ENCODE measurements around the gene MELTF. TPM values are rescaled to one million over a fixed set of nuclear protein-coding genes. Genes with fewer than 3 reads are reported as not detected.

MELTF gene
- total and polyA plus RNA-seq, 9 of the 15 experiments (the other 6 are each of a cell fraction or from before 2014, with no cell fraction given) = 0.35 to 10.5 (median 4.5) TPM

- TF ChIP-seq ETV6 (IDR thresholded peaks at IDR 0.05; ENCODE audit: borderline replicate concordance in 1 of 2, low read depth in 2 of 2, low read length in 1 of 2) (0 out of 4 replicates have a peak, but pooled peaks of 1 of the 2 experiments have one; percentile 51), ETV6 (CRISPR knock-in tag; IDR thresholded peaks at IDR 0.05; ENCODE audit: borderline replicate concordance) (no peak), EGR1 (conservative IDR thresholded peaks at IDR 0.05) (no peak), MAFF (IDR thresholded peaks at IDR 0.05; ENCODE audit: low read length) (no peak), CBX3 (IDR thresholded peaks at IDR 0.05; ENCODE audit: borderline replicate concordance in 1 of 2, low read length in 2 of 2) (peak in 1 of 2 experiments; percentile 84; a peak in 1 of 3 replicates), HEY1 (CRISPR knock-in tag; IDR thresholded peaks at IDR 0.05; ENCODE audit: borderline replicate concordance) (no peak), E2F1 (CRISPR knock-in tag; IDR thresholded peaks at IDR 0.05) (peak; percentile 81), ZBTB17 (CRISPR knock-in tag; IDR thresholded peaks at IDR 0.05) (peak; percentile 70), HOXB6 (CRISPR knock-in tag; IDR thresholded peaks at IDR 0.05; ENCODE audit: borderline replicate concordance) (no peak), SNAPC5 (CRISPR knock-in tag; IDR thresholded peaks at IDR 0.05) (no peak), CHD1 (IDR thresholded peaks at IDR 0.05; ENCODE audit: low read length) (no peak), ZNF511 (CRISPR knock-in tag; IDR thresholded peaks at IDR 0.05) (no peak), BACH1 (tag; IDR thresholded peaks at IDR 0.05) (0 out of 2 replicates have a peak, but pooled peaks have one; percentile 34), ZNF224 (CRISPR knock-in tag; IDR thresholded peaks at IDR 0.05) (no peak), BRD4 (IDR thresholded peaks at IDR 0.05) (no peak), NCOA4 (IDR thresholded peaks at IDR 0.05; ENCODE audit: partially characterized antibody) (no peak), EP300 (IDR thresholded peaks at IDR 0.05; ENCODE audit: low read length) (peak; percentile 87)
- TF ChIP-seq, protein P1, sequence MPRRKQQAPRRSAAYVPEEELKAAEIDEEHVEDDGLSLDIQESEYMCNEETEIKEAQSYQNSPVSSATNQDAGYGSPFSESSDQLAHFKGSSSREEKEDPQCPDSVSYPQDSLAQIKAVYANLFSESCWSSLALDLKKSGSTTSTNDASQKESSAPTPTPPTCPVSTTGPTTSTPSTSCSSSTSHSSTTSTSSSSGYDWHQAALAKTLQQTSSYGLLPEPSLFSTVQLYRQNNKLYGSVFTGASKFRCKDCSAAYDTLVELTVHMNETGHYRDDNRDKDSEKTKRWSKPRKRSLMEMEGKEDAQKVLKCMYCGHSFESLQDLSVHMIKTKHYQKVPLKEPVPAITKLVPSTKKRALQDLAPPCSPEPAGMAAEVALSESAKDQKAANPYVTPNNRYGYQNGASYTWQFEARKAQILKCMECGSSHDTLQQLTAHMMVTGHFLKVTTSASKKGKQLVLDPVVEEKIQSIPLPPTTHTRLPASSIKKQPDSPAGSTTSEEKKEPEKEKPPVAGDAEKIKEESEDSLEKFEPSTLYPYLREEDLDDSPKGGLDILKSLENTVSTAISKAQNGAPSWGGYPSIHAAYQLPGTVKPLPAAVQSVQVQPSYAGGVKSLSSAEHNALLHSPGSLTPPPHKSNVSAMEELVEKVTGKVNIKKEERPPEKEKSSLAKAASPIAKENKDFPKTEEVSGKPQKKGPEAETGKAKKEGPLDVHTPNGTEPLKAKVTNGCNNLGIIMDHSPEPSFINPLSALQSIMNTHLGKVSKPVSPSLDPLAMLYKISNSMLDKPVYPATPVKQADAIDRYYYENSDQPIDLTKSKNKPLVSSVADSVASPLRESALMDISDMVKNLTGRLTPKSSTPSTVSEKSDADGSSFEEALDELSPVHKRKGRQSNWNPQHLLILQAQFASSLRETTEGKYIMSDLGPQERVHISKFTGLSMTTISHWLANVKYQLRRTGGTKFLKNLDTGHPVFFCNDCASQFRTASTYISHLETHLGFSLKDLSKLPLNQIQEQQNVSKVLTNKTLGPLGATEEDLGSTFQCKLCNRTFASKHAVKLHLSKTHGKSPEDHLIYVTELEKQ (CRISPR knock-in tag; IDR thresholded peaks at IDR 0.05) = no peak
- TF ChIP-seq, protein P2, sequence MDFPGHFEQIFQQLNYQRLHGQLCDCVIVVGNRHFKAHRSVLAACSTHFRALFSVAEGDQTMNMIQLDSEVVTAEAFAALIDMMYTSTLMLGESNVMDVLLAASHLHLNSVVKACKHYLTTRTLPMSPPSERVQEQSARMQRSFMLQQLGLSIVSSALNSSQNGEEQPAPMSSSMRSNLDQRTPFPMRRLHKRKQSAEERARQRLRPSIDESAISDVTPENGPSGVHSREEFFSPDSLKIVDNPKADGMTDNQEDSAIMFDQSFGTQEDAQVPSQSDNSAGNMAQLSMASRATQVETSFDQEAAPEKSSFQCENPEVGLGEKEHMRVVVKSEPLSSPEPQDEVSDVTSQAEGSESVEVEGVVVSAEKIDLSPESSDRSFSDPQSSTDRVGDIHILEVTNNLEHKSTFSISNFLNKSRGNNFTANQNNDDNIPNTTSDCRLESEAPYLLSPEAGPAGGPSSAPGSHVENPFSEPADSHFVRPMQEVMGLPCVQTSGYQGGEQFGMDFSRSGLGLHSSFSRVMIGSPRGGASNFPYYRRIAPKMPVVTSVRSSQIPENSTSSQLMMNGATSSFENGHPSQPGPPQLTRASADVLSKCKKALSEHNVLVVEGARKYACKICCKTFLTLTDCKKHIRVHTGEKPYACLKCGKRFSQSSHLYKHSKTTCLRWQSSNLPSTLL (IDR thresholded peaks at IDR 0.05) = no peak
These were observed 41.2 kb downstream of the MELTF start (continued) for GRCh38 chr3:196988241-196989029.

Measured in K562 (cell line).